ENCODE results near the gene ENTHD1.
"Not testable (repeated sequence)": the region's sequence is repeated elsewhere in the genome, so short reads cannot be mapped to it uniquely, and the experiment has no call there.

ENTHD1 gene

GRCh38 chr22:39898997-39899396, 5.4 kb upstream of the ENTHD1 start:
- DNase-seq (ENCODE audit: low read depth): no peak

DNA sequence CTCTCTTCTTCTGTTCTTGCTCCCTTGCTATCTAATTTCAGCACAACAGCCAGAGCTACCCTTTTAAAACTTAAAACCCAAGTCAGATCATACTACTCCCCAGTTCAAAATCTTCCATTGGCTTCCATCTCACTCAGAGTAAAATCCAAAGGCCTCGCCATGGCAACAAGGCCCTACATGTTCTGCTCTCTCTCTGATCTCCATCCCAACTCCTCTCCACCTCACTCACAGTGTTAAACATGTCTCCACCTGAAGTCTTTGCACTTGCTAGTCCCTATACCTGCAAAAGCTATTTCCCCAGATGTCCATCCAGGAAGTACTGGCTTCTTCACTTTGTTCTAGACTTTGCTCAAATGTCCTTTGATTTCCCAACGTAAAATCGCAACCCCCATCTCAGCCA, 4.3 kb upstream of the ENTHD1 start:
- no peak for DNase-seq (ENCODE audit: low read depth)

GRCh38 chr22:39896313-39896996, 2.9 kb upstream of the ENTHD1 start:
- DNase-seq (ENCODE audit: low read depth): no peak

- no peak for DNase-seq (ENCODE audit: low read depth)
Observed at GRCh38 chr22:39895682-39896081, 2.1 kb upstream of the ENTHD1 start.

DNA sequence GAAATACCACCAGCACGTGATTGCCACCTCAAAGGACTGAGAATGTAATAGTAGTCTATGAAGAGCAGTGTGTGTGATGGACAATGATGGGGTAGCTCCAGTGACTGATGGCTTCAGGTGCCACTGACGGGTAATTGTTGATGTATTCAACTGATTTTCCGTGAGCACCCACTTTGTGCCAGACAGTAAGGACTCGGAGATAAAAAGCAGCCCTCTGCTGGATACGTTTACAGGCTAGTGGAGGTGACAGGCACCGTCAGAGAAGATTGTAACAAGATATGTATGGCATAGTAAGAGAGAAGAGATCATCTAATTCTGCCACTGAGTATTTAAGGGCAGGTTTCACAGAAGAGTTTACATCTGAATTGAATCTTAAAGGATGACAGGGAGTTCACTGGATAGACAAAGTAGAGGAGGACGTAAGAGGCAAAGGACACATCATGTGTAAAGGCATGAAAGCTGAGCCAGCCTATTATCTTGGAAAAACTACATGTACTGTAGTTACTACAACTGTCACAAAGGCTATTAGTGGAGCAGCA, 1.1 kb upstream of the ENTHD1 start:
- DNase-seq (ENCODE audit: low read depth): no peak

DNA sequence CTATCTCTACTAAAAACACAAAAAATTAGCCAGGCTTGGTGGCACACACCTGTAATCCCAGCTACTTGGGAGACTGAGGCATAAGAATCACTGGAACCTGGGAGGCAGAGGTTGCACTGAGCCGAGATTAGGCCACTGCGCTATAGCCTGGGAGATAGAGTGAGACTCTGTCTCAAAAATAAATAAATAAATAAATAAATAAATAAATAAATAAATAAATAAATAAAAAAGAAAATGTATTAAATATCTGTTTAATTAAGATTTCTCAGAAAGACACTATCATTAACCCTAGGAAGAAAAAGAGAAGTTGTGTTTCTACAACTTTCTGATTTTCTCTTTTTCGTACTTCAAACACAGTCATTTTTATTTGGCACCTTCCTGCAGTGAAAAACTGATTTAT, 3.6 kb downstream of the ENTHD1 start:
- not testable (repeated sequence) for DNase-seq (ENCODE audit: low read depth)

GRCh38 chr22:39883057-39883456, 10.5 kb downstream of the ENTHD1 start:
- no peak for DNase-seq (ENCODE audit: low read depth)

DNA sequence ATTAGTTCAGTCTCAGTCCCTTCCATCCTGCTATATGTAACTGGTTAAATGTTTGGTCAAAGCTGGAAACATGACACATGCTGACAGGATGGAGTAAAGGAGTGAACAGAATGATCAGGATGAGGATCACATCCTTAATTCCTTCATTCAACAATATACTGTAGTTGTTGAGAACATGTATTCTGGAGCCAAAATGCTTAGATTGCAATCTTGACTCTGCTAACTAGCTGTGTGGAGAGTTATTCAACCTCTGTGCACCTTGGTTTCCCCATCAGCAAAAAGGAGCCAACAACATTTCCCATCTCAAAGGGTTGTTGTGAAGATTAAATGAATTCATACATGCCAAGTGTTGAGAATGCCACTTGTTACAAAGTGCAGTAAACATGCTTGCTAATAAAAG, 12.8 kb downstream of the ENTHD1 start:
- no peak for DNase-seq (ENCODE audit: low read depth)

- no peak for DNase-seq (ENCODE audit: low read depth)
Observed at GRCh38 chr22:39877079-39877845, 16.3 kb downstream of the ENTHD1 start.

- not testable (repeated sequence) for DNase-seq (ENCODE audit: low read depth)
Observed at GRCh38 chr22:39875176-39875885, 18.2 kb downstream of the ENTHD1 start.

DNA sequence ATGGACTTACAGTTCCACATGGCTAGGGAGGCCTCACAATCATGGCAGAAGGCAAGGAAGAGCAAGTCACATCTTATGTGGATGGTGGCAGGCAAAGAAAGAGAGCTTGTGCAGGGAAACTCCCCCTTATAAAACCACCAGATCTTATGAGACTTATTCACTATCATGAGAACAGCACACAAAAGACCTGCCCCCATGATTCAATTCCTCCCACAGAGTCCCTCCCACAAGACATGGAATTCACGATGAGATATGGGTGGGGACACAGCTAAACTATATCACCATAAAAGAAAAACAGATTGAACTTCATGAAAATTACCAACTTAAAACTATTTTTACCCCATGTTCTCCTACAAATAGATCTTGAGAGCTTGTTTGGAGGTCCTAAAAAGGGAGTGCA, 19.6 kb downstream of the ENTHD1 start:
- no peak for DNase-seq (ENCODE audit: low read depth)

GRCh38 chr22:39872548-39872947, 21.0 kb downstream of the ENTHD1 start:
- no peak for DNase-seq (ENCODE audit: low read depth)

DNA sequence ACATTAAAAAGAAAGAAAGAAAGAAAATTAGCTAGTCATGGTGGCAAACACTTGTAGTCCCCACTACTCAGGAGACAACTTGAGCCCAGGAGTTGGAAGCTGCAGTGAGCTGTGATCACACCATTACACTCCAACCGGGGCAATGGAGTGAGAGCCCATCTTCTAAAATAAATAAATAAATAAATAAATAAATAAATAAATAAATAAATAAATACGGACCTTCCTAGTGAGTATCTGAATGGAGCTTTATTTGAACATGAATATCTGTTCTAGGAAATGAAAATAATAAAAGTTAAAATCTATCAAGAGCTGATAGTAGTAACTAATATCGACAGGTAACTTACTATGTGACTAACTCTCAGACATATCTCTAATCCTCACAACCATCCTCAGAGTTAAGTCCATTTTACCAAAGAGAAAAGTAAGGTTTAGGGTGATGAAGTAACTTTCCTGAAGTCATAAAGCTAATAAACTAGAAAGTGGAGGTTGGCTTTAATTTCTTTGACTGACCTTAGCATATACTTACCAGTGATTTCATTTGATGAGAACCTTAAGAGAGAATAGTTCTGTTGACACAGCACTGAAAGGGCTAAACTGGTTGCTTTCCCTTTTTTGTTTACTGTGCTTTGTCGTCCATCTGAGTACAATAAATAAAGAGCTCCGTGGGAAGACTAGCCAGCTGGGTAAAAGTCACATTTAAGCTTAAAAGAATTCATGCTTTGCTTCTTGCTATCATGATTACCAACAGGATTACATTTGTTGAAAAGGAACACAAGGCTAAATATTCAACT, 22.4 kb downstream of the ENTHD1 start:
- no peak for DNase-seq (ENCODE audit: low read depth)

- not testable (repeated sequence) for DNase-seq (ENCODE audit: low read depth)
Observed at GRCh38 chr22:39869797-39870196, 23.8 kb downstream of the ENTHD1 start.

DNA sequence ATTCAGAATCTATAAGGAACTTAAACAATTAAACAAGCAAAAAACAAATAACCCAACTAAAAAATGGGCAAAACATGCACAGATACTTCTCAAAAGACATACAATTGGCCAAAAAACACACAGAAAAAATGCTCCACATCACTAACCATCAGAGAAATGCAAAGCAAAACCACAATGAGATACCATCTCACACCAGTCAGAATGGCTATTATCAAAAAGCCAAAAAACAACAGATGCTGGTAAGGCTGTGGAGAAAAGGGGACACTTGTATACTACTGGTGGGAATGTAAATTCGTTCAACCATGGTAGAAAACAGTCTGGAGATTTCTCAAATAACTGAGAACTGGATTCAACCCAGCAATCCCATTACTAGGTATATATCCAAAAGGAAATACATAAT, 24.8 kb downstream of the ENTHD1 start:
- DNase-seq (ENCODE audit: low read depth): no peak

GRCh38 chr22:39859903-39860588, 33.5 kb downstream of the ENTHD1 start:
- DNase-seq (ENCODE audit: low read depth): no peak

GRCh38 chr22:39856588-39856987, 37.0 kb downstream of the ENTHD1 start:
- no peak for DNase-seq (ENCODE audit: low read depth)

DNA sequence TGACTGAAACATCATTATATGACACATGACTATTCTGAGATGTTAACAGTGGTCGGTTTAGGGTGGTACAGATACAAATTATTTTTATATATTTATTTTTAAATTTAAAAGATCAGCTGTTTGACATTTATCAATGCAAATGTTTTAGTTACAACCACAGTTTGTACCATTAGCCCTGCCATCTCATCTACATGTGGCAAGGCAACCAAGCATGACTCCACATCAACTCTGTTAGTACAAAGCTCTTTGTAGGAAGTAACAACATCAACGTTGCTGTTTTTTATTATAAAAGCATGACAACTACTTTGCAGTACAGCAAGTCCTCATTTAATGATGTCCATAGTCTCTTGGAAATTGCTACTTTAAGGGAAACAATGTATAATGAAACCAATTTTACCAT, 40.8 kb downstream of the ENTHD1 start:
- DNase-seq (ENCODE audit: low read depth): no peak

GRCh38 chr22:39851606-39852315, 41.8 kb downstream of the ENTHD1 start:
- no peak for DNase-seq (ENCODE audit: low read depth)

GRCh38 chr22:39847477-39847876, 46.1 kb downstream of the ENTHD1 start:
- no peak for DNase-seq (ENCODE audit: low read depth)

- not testable (repeated sequence) for DNase-seq (ENCODE audit: low read depth)
Observed at GRCh38 chr22:39846539-39846938, 47.0 kb downstream of the ENTHD1 start.

Data from iris pigment epithelial cell (primary cell).